Measurements from ENCODE around the gene TP63.

The TP63 gene

DNA sequence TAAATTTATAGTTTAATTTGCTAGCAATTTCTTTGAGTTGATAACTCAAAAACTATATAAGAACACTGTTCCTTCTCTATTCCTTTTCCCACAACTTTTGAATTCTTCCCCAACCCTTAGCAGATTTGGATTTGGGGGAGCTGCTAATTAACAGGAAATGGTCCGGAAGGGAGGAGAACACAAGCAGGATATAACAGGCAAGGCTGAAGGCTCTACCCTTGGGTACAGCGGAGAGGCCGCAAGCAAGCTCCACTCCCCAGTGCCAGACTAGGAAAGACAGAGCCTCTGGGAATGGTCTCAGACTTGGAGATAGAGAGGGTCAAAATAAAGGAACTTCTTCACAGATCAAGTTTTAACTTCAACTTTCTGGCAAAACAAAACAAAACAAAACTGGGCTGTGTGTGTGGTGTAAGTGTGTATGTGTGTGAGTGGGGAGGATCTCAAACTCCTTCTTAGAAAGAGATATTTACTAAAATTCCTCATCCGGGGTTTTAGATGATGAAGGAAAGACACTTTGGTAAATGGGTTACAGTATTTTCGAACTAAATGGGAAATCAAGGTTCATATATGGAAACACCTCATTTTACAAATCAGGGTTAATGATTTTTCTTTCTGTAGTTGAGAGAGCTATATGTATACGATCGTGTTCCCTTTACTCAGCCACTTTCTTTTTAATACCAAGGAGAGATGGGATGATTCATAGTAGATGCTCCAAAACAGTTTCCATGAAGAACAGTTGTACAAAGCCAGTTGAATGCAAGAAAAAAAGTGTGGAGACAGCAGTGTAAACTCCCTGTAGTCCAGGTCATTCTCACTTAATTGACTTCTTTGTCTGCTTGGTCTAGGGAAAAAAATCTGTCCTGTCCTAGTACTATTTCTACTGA lies 161.1 kb downstream of the TP63 start:
- TF ChIP-seq, protein P1, sequence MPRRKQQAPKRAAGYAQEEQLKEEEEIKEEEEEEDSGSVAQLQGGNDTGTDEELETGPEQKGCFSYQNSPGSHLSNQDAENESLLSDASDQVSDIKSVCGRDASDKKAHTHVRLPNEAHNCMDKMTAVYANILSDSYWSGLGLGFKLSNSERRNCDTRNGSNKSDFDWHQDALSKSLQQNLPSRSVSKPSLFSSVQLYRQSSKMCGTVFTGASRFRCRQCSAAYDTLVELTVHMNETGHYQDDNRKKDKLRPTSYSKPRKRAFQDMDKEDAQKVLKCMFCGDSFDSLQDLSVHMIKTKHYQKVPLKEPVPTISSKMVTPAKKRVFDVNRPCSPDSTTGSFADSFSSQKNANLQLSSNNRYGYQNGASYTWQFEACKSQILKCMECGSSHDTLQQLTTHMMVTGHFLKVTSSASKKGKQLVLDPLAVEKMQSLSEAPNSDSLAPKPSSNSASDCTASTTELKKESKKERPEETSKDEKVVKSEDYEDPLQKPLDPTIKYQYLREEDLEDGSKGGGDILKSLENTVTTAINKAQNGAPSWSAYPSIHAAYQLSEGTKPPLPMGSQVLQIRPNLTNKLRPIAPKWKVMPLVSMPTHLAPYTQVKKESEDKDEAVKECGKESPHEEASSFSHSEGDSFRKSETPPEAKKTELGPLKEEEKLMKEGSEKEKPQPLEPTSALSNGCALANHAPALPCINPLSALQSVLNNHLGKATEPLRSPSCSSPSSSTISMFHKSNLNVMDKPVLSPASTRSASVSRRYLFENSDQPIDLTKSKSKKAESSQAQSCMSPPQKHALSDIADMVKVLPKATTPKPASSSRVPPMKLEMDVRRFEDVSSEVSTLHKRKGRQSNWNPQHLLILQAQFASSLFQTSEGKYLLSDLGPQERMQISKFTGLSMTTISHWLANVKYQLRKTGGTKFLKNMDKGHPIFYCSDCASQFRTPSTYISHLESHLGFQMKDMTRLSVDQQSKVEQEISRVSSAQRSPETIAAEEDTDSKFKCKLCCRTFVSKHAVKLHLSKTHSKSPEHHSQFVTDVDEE (CRISPR knock-in tag; IDR thresholded peaks at IDR 0.05): no peak
- TF ChIP-seq CSDC2 (CRISPR knock-in tag; IDR thresholded peaks at IDR 0.05) (no peak), ZNF565 (CRISPR knock-in tag; conservative IDR thresholded peaks at IDR 0.05; ENCODE audit: low read depth) (no peak), TOX (CRISPR knock-in tag; IDR thresholded peaks at IDR 0.05; ENCODE audit: borderline replicate concordance) (no peak), TCF4 (CRISPR knock-in tag; IDR thresholded peaks at IDR 0.05; ENCODE audit: borderline replicate concordance) (no peak), ZNF70 (CRISPR knock-in tag; IDR thresholded peaks at IDR 0.05) (no peak), PPARA (CRISPR knock-in tag; IDR thresholded peaks at IDR 0.05; ENCODE audit: borderline replicate concordance) (no peak), CSRNP3 (CRISPR knock-in tag; IDR thresholded peaks at IDR 0.05) (no peak), ZNF8 (CRISPR knock-in tag; IDR thresholded peaks at IDR 0.05) (no peak), SNAI2 (CRISPR knock-in tag; IDR thresholded peaks at IDR 0.05) (no peak), ISL1 (CRISPR knock-in tag; IDR thresholded peaks at IDR 0.05) (no peak), GLIS3 (CRISPR knock-in tag; IDR thresholded peaks at IDR 0.05) (no peak), ARNTL (CRISPR knock-in tag; IDR thresholded peaks at IDR 0.05; ENCODE audit: borderline replicate concordance, low read depth) (no peak), OSR1 (CRISPR knock-in tag; IDR thresholded peaks at IDR 0.05) (no peak), RARB (CRISPR knock-in tag; IDR thresholded peaks at IDR 0.05) (no peak)
- TF ChIP-seq, protein P2, sequence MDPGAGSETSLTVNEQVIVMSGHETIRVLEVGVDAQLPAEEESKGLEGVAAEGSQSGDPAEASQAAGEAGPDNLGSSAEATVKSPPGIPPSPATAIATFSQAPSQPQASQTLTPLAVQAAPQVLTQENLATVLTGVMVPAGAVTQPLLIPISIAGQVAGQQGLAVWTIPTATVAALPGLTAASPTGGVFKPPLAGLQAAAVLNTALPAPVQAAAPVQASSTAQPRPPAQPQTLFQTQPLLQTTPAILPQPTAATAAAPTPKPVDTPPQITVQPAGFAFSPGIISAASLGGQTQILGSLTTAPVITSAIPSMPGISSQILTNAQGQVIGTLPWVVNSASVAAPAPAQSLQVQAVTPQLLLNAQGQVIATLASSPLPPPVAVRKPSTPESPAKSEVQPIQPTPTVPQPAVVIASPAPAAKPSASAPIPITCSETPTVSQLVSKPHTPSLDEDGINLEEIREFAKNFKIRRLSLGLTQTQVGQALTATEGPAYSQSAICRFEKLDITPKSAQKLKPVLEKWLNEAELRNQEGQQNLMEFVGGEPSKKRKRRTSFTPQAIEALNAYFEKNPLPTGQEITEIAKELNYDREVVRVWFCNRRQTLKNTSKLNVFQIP (CRISPR knock-in tag; IDR thresholded peaks at IDR 0.05; ENCODE audit: borderline replicate concordance, low read depth): no peak
- no peak for ATAC-seq

DNA sequence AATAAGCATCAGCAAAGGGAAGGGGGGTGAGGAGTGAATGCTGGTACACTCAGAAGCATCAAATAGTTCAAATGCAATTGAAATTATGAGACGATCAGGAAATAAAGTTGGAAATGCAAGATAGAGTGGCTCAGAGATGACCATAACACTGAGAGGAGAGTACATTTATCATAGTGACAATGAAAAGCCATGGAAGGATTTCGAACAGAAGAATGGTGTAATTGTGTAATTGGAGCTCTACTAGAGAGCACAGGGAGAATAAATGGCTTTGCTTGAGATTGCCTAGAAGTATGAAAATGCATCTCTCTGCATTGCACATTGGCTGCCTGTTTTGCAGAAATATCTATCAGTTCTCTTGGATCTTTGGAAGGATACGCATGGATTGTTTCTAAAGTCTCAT lies 163.3 kb downstream of the TP63 start:
- no peak for TF ChIP-seq PPARA (CRISPR knock-in tag; IDR thresholded peaks at IDR 0.05; ENCODE audit: borderline replicate concordance)
- TF ChIP-seq, protein P1 (CRISPR knock-in tag; IDR thresholded peaks at IDR 0.05): no peak
- no peak for TF ChIP-seq ZFP3 (CRISPR knock-in tag; IDR thresholded peaks at IDR 0.05)
- TF ChIP-seq, protein P3, sequence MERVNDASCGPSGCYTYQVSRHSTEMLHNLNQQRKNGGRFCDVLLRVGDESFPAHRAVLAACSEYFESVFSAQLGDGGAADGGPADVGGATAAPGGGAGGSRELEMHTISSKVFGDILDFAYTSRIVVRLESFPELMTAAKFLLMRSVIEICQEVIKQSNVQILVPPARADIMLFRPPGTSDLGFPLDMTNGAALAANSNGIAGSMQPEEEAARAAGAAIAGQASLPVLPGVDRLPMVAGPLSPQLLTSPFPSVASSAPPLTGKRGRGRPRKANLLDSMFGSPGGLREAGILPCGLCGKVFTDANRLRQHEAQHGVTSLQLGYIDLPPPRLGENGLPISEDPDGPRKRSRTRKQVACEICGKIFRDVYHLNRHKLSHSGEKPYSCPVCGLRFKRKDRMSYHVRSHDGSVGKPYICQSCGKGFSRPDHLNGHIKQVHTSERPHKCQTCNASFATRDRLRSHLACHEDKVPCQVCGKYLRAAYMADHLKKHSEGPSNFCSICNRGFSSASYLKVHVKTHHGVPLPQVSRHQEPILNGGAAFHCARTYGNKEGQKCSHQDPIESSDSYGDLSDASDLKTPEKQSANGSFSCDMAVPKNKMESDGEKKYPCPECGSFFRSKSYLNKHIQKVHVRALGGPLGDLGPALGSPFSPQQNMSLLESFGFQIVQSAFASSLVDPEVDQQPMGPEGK (CRISPR knock-in tag; IDR thresholded peaks at IDR 0.05; ENCODE audit: borderline replicate concordance): no peak
- no peak for TF ChIP-seq ESRRG (CRISPR knock-in tag; IDR thresholded peaks at IDR 0.05)
- no peak for TF ChIP-seq ZNF70 (CRISPR knock-in tag; IDR thresholded peaks at IDR 0.05)
- no peak for TF ChIP-seq ARNTL (CRISPR knock-in tag; IDR thresholded peaks at IDR 0.05; ENCODE audit: borderline replicate concordance, low read depth)
- no peak for TF ChIP-seq SNAI2 (CRISPR knock-in tag; IDR thresholded peaks at IDR 0.05)
- TF ChIP-seq RARB (CRISPR knock-in tag; IDR thresholded peaks at IDR 0.05): no peak
- no peak for TF ChIP-seq CREB5 (CRISPR knock-in tag; IDR thresholded peaks at IDR 0.05; ENCODE audit: low read depth)
- no peak for TF ChIP-seq ZFP30 (CRISPR knock-in tag; IDR thresholded peaks at IDR 0.05)
- no peak for TF ChIP-seq TOX (CRISPR knock-in tag; IDR thresholded peaks at IDR 0.05; ENCODE audit: borderline replicate concordance)
- TF ChIP-seq BACH2 (CRISPR knock-in tag; IDR thresholded peaks at IDR 0.05; ENCODE audit: borderline replicate concordance): no peak
- no peak for TF ChIP-seq TCF4 (CRISPR knock-in tag; IDR thresholded peaks at IDR 0.05; ENCODE audit: borderline replicate concordance)
- no peak for TF ChIP-seq CSRNP3 (CRISPR knock-in tag; IDR thresholded peaks at IDR 0.05)
- no peak for ATAC-seq

Measured in SK-N-SH treated with all-trans-retinoic acid at 6 μM for 48 hours (cell line).